Activated CD8-positive, alpha-beta memory T cell treated with anti-CD3 and anti-CD28 coated beads, Interleukin-2, amount 50 U/mL, for 24 hours (primary cell): ENCODE measurements around the gene TMEM108.

Source experiments
- DNase-seq: peaks from one replicate; pipeline ENCODE4 v3.0.0-alpha.2; 2020; ENCODE audit errors: extremely low read depth

The TMEM108 gene

DNA sequence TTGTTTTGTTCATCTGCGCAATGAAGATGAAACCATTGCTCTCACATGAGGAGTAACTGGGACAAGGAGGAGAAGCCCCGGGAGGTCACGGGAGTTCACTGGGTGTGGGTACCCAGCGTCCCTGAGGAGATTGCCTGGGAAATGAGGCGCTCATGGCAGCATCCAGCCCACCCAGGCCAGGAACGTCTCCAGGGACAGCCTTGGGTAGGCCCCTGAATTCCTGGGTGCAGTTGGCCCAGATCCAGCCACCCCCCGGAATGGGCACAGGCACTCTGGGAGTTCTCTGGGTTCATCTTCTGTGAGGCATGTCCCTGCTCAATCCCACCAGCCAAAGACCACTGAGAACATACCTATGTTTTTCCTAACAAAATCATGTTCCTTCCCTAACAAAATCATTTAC is 380.2 kb downstream of the TMEM108 start:
- no peak for DNase-seq

- no peak for DNase-seq
Measured at GRCh38 chr3:133419151-133419909, 381.1 kb downstream of the TMEM108 start.

GRCh38 chr3:133424937-133425869 is 387.0 kb downstream of the TMEM108 start:
- DNase-seq = no peak

- DNase-seq = no peak
Measured at GRCh38 chr3:133425898-133426297, 387.7 kb downstream of the TMEM108 start.

GRCh38 chr3:133426721-133427120 is 388.5 kb downstream of the TMEM108 start:
- no peak for DNase-seq

DNA sequence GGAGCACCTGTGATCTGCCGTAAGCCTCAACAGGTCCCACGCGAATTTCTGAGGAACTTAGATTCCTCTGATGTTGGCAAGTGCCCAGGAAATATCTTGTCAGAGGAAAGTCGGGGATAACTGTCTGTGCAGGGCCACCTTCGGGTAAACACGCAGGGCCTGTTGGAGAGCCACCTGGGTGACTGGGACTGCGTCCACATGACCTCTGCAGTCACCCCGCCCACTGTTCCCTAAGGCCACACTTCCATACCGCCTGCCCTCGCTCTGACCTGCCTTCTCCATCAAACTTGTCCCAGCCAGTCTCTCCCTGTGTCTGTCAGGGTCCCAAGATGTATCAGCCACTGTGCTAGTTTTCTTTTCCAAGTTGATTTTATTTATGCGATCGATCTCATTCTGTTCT is 390.4 kb downstream of the TMEM108 start:
- no peak for DNase-seq

GRCh38 chr3:133429063-133429462 is 390.9 kb downstream of the TMEM108 start:
- no peak for DNase-seq

- no peak for DNase-seq
Measured at GRCh38 chr3:133439563-133439962, 401.4 kb downstream of the TMEM108 start.

DNA sequence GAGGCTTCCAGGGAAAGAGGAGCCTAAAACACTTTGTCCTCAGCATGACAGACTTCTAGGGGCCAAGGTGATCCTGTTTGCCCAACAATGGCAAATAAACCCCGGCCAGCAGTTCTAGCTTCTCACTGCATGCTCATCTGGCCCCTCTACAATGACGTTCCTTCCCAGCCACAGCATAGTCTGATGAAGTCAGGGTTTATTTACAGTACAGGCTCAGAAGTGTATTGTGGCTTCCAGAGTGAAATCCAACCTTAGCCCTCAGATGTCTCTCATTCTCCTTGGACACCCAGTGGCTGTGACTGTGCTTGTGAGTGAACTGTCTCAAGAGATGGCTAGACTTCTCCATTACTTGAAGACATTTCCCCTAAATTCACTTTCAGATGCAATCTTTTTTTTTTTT is 402.5 kb downstream of the TMEM108 start:
- DNase-seq = no peak

DNA sequence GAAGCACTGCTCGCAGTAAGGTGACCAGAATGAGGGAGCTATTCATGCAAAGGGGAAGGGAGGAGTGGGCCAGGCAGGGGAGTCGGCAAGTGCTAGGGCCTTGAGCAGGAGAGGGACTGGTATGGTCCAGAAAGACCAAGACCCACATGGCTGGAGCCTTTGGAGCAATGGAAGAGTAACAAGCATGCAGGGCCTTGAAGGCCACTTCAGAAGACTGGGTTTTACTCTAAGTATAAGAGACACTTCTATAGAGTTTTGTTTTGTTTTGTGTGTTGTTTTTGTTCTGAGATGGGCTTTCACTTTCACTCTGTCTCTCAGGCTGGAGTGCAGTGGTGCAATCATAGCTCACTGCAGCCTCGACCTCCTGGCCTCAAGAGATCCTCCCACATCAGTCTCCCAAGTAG is 403.7 kb downstream of the TMEM108 start:
- DNase-seq = no peak

- DNase-seq = no peak
Measured at GRCh38 chr3:133442518-133442917, 404.3 kb downstream of the TMEM108 start.

DNA sequence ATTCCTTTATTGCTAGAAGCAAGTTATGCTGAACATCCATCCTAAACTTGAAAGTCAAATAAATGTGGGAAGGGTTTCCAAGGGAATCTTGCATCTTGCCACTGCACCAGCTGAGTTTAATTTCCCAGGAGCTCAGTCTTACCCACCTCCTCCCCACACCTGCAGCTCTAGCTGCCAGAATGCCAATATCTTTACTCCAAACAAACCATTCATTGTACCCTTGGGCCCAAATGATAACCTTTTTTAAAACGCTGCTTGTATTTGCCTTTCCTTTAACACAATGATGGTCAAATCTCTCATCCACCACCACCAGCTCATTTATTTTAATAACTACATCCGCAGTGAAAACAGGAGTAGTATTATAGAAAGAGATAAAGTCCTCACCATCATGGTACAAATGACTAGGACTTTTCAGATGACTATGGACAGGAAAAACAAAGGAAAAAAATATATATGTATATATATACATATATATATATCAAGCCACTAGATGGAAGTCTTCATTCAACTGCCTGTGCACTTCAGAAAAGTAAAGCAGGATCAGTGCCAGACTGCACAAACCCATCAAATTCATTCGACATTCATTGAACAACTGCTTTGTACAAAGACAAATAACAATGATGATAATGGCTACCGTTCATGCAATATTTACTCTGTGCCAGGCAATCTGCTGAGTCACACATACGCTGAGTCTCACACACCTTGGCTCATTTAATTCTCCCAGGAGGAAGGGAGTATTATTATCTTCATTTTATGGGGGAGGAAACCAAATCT is 405.6 kb downstream of the TMEM108 start:
- no peak for DNase-seq

DNA sequence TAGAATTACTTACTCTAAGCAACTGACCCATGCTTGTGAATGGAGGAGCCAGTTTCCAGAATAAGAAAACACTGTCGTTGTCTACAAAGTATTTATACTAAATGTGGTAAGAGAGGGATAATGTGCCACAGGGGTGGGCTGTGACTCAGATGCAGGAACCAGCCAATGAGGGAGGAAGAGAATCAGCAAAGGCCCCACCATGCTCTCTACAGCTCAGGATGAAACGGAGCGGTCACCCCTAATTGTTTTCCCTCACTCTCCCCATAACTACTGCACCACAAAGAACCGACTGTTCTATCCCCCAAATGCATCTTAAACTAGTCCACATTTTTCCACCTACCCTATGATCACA is 406.2 kb downstream of the TMEM108 start:
- no peak for DNase-seq

DNA sequence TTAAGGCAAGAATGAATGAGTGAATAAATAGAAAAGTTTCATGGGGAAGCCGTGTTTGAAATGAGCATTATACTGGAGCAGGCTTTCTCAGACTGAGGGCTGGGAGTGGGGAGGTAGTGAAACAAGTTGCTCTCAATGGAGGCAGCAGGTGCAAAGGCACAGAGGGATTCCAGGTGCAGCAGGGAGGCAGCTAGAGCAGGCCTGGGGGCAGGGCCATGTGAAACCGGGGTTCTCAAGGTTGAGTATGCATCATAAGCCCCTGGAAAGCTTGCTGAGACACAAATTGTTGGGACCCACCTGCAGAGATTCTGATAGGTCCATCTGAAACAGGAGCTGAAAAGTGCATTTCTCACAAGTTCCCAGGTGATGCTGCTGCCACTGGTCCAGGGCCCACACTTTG is 406.9 kb downstream of the TMEM108 start:
- no peak for DNase-seq
